22Rv1 (cell line): ENCODE measurements around the gene LMO7.

Source experiments
- ZFX ChIP-seq: fragments of 450-650 bp; IDR thresholded peaks from 2 replicates; pipeline ENCODE4 v1.6.1; 2017; ENCODE audit warnings: antibody characterized with exemption, borderline replicate concordance
- TF ChIP-seq, protein P1 (sequence below): fragments of 450-650 bp; IDR thresholded peaks from 2 replicates; pipeline ENCODE4 v1.5.1; 2017; ENCODE audit warnings: mild to moderate bottlenecking

DNA sequence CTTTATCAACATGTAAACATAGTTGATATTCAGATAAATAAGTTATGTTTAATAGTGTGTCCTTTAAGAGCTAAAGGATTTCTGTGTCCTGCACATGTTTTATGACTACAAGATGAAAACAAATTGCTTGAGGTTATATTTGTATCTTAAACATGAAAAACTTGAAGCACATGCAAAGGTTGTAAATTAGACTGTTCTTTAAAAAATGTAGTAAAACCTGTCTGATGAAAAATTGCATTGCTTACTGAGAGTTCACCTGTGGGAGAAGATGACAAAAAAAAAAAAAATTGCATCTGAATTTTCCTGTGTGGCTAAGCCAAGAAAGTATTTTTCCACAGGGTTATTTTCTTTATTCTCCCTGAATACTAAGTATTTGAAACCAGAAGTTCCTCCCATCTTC, 25.7 kb upstream of the LMO7 start:
- TF ChIP-seq, protein P1, sequence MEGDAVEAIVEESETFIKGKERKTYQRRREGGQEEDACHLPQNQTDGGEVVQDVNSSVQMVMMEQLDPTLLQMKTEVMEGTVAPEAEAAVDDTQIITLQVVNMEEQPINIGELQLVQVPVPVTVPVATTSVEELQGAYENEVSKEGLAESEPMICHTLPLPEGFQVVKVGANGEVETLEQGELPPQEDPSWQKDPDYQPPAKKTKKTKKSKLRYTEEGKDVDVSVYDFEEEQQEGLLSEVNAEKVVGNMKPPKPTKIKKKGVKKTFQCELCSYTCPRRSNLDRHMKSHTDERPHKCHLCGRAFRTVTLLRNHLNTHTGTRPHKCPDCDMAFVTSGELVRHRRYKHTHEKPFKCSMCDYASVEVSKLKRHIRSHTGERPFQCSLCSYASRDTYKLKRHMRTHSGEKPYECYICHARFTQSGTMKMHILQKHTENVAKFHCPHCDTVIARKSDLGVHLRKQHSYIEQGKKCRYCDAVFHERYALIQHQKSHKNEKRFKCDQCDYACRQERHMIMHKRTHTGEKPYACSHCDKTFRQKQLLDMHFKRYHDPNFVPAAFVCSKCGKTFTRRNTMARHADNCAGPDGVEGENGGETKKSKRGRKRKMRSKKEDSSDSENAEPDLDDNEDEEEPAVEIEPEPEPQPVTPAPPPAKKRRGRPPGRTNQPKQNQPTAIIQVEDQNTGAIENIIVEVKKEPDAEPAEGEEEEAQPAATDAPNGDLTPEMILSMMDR, result no peak
- TF ChIP-seq ZFX, result no peak
